Activated naive CD8-positive, alpha-beta T cell treated with anti-CD3 and anti-CD28 coated beads, Interleukin-2, amount 50 U/mL, for 24 hours (primary cell): ENCODE results near the gene HIP1R.

ENCODE experiments used
- ATAC-seq: fragments of 150-1000 bp; cut with Tn5 transposase; one replicate; pipeline ENCODE4 v1.10.0; 2021
- DNase-seq: peaks from one replicate; pipeline ENCODE4 v3.0.0; 2021
- H3K27ac Mint-ChIP-seq: one replicate; pipeline ENCODE4 v1.8.0; 2021; ENCODE audit warnings: mild to moderate bottlenecking, mixed read lengths
- H3K27me3 Mint-ChIP-seq: one replicate; pipeline ENCODE4 v1.8.0; 2021; ENCODE audit warnings: mixed read lengths
- H3K36me3 Mint-ChIP-seq: one replicate; pipeline ENCODE4 v1.8.0; 2021; ENCODE audit warnings: low read depth, mixed read lengths
- H3K4me1 Mint-ChIP-seq: one replicate; pipeline ENCODE4 v1.8.0; 2021; ENCODE audit warnings: mixed read lengths
- H3K4me3 Mint-ChIP-seq: one replicate; pipeline ENCODE4 v1.8.0; 2021; ENCODE audit warnings: mild to moderate bottlenecking, moderate library complexity, mixed read lengths
- H3K9me3 Mint-ChIP-seq: one replicate; pipeline ENCODE4 v1.8.0; 2021; ENCODE audit warnings: mixed read lengths

Gene HIP1R

GRCh38 chr12:122850695-122851350 lies 15.6 kb downstream of the HIP1R start:
- Mint-ChIP-seq H3K4me1 (no peaks in the 10 kb centered on the region), H3K27me3 (no peaks in the 10 kb centered on the region), H3K27ac (no peak overlapping the region), H3K36me3 (no peaks in the 10 kb centered on the region), H3K9me3 (no peaks in the 10 kb centered on the region), H3K4me3 (no peak overlapping the region)
- DNase-seq (no peak), ATAC-seq (no peak)

DNA sequence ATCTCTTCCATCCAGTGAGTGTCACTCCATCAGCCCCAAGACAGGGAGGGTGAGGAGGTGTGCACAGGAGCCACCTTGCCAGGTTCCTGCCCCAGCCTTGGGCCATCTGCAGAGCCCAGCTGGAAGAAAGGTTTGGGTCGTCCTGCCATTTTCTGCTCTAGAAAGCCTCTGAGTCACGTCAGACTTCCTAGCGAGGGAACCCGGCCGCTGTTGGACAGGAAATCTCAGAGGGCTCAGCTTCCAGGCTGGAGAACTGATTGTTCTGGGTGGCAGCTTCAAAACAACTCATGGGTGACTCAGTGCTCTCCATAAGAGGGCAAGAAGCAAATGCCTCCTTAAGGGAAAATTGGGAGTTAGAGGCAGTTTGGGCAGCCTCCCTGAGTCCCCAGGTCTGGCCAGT lies 16.6 kb downstream of the HIP1R start:
- Mint-ChIP-seq H3K27ac (no peak overlapping the region), H3K4me3 (no peak overlapping the region), H3K36me3 (no peaks in the 10 kb centered on the region), H3K4me1 (no peaks in the 10 kb centered on the region), H3K27me3 (no peaks in the 10 kb centered on the region), H3K9me3 (no peaks in the 10 kb centered on the region)
- ATAC-seq (no peak), DNase-seq (no peak)

GRCh38 chr12:122852336-122853275 lies 17.3 kb downstream of the HIP1R start:
- H3K9me3 Mint-ChIP-seq = no peaks in the 10 kb centered on the region
- H3K27ac Mint-ChIP-seq = no peak overlapping the region

GRCh38 chr12:122853582-122854245 lies 18.5 kb downstream of the HIP1R start:
- Mint-ChIP-seq H3K4me3 (no peak overlapping the region), H3K4me1 (no peaks in the 10 kb centered on the region), H3K27ac (no peak overlapping the region), H3K27me3 (no peaks in the 10 kb centered on the region), H3K9me3 (no peaks in the 10 kb centered on the region), H3K36me3 (no peaks in the 10 kb centered on the region)
- DNase-seq (no peak), ATAC-seq (no peak)

More at GRCh38 chr12:122852336-122853275, 17.3 kb downstream of the HIP1R start:
- Mint-ChIP-seq H3K27me3 (no peaks in the 10 kb centered on the region), H3K4me3 (no peak overlapping the region), H3K4me1 (no peaks in the 10 kb centered on the region), H3K36me3 (no peaks in the 10 kb centered on the region)
- DNase-seq = no peak
- ATAC-seq = no peak

- H3K4me3 Mint-ChIP-seq = no peak overlapping the region
- H3K4me1 Mint-ChIP-seq = no peaks in the 10 kb centered on the region
- no peaks in the 10 kb centered on the region for H3K27me3 Mint-ChIP-seq
- no peaks in the 10 kb centered on the region for H3K36me3 Mint-ChIP-seq
- H3K9me3 Mint-ChIP-seq = no peaks in the 10 kb centered on the region
- no peak for DNase-seq
- H3K27ac Mint-ChIP-seq = no peak overlapping the region
- ATAC-seq = no peak
Measured at GRCh38 chr12:122854554-122854953, 19.3 kb downstream of the HIP1R start.

DNA sequence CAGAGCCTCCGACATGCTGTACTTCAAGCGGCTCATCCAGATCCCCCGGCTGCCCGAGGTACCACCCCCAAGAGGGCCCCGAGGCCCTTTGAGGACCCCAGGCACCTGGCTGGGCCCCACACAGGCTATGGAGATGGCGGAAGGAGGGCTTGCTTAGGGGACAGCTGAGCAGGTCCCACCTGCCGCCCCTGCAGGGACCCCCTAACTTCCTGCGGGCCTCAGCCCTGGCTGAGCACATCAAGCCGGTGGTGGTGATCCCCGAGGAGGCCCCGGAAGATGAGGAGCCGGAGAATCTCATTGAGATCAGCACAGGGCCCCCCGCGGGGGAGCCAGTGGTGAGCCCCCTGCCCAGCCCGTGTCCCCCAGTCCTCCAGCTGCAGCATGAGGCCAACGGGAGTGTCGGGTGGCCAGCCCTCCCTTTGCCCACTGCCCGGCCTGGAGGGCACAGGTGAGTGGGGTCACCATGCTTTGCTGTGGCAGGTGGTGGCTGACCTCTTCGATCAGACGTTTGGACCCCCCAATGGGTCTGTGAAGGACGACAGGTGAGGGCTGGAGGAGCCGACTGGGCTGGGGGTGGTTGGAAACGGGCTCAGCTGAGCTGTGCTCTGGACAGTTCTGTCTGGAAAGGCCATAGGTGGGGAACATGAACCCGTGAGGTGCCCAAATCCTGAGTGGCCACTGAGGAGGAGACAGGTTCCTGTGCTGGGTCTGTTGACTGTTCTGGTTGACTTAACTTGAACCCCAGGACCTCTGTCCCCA lies 20.0 kb downstream of the HIP1R start:
- Mint-ChIP-seq H3K27ac (no peak overlapping the region), H3K9me3 (no peaks in the 10 kb centered on the region), H3K27me3 (no peaks in the 10 kb centered on the region), H3K36me3 (no peaks in the 10 kb centered on the region), H3K4me1 (no peaks in the 10 kb centered on the region), H3K4me3 (no peak overlapping the region)
- ATAC-seq (no peak), DNase-seq (no peak)

GRCh38 chr12:122855928-122856831 lies 20.9 kb downstream of the HIP1R start:
- ATAC-seq (no peak), DNase-seq (no peak)
- Mint-ChIP-seq H3K36me3 (no peaks in the 10 kb centered on the region), H3K9me3 (no peaks in the 10 kb centered on the region), H3K4me1 (no peaks in the 10 kb centered on the region), H3K4me3 (no peak overlapping the region), H3K27me3 (no peaks in the 10 kb centered on the region), H3K27ac (no peak overlapping the region)

- Mint-ChIP-seq H3K27ac (no peak overlapping the region), H3K4me3 (no peak overlapping the region)
- ATAC-seq = no peak
Measured at GRCh38 chr12:122856999-122857671, 21.9 kb downstream of the HIP1R start.

DNA sequence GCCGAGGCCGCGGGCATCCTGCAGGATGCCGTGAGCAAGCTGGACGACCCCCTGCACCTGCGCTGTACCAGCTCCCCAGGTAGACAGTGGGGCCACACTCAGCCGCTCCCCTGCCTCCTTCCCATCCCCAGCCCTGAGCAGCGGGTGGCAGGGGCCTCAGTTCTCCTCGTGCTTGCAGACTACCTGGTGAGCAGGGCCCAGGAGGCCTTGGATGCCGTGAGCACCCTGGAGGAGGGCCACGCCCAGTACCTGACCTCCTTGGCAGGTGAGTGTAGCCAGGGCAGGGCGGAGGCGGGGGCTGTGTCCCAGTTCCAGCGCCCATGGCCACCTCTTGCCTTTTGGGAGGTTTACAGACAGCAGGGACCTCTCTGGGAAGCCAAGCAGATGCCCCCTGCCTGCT lies 22.9 kb downstream of the HIP1R start:
- no peak overlapping the region for H3K4me3 Mint-ChIP-seq
- H3K9me3 Mint-ChIP-seq = no peaks in the 10 kb centered on the region
- DNase-seq (no peak), ATAC-seq (no peak)
- H3K36me3 Mint-ChIP-seq = no peaks in the 10 kb centered on the region
- no peak overlapping the region for H3K27ac Mint-ChIP-seq
- H3K27me3 Mint-ChIP-seq = no peaks in the 10 kb centered on the region
- no peaks in the 10 kb centered on the region for H3K4me1 Mint-ChIP-seq

More at GRCh38 chr12:122856999-122857671, 21.9 kb downstream of the HIP1R start:
- Mint-ChIP-seq H3K27me3 (no peaks in the 10 kb centered on the region), H3K9me3 (no peaks in the 10 kb centered on the region), H3K4me1 (no peaks in the 10 kb centered on the region), H3K36me3 (no peaks in the 10 kb centered on the region)
- no peak for DNase-seq

DNA sequence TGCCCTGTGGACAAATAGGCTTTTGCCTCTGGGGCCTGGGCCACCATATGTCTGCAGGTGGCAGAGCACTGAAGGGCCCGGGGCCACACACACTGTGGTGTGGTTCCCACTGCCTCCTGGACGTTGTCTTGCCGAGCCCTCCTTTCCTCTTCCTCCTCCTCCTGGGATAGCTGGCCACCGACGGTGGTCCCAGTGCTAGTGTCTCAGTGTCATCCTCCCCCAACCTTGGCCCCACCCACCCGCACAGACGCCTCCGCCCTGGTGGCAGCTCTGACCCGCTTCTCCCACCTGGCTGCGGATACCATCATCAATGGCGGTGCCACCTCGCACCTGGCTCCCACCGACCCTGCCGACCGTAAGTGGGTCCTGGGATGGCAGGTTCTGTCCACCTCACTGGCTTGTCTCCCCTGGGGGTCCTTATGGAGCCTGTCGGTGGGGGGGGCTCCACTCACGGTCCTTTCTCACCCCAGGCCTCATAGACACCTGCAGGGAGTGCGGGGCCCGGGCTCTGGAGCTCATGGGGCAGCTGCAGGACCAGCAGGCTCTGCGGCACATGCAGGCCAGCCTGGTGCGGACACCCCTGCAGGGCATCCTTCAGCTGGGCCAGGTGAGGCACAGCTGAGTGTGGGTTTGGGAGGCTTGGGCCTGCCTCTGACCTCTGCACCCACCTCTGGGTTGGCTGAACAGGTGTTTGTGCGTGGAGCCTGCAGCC lies 23.5 kb downstream of the HIP1R start:
- Mint-ChIP-seq H3K4me3 (no peak overlapping the region), H3K27ac (no peak overlapping the region), H3K9me3 (no peaks in the 10 kb centered on the region), H3K27me3 (no peaks in the 10 kb centered on the region), H3K4me1 (no peaks in the 10 kb centered on the region), H3K36me3 (no peaks in the 10 kb centered on the region)
- DNase-seq = no peak
- no peak for ATAC-seq

DNA sequence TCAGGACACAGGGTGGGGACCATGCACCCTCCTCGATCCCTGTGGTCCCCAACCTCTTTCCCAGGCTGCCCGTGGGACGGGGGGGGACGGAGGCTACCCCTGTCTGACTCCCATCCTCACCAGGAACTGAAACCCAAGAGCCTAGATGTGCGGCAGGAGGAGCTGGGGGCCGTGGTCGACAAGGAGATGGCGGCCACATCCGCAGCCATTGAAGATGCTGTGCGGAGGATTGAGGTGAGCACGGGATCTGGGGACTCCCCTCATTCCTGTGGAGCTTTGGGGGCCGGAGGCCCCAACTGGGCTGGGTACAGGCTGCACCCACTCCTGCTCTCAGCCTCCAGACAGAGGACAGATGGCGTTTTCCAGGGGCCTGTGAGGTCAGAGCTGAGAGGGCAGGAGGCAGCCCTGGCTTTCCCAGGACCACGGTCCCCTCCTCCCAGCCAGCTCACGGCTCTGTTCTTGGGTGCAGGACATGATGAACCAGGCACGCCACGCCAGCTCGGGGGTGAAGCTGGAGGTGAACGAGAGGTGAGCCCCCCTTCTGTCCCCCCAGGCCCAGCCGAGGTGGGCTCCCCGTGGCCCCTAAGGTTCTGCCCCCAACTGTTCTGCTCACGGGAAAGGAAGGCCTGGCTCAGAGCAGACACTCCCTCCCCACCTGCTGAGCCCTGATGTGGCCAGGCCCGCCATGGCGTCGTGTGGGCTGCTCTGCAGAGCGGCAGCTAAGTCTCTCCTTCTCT lies 24.2 kb downstream of the HIP1R start:
- Mint-ChIP-seq H3K9me3 (no peaks in the 10 kb centered on the region), H3K27me3 (no peaks in the 10 kb centered on the region), H3K4me3 (no peak overlapping the region), H3K27ac (no peak overlapping the region), H3K4me1 (no peaks in the 10 kb centered on the region), H3K36me3 (peaks cover 2% of the 10 kb centered on the region)
- ATAC-seq (peak; percentile 2), DNase-seq (no peak)
